DMS53 treated with DMSO at 0.1 percent for 48 hours (cell line): ENCODE measurements around the gene CEACAM18.
A peak's percentile ranks its signal among the peaks of the same experiment; 100 is the strongest.
"Not testable (repeated sequence)": the region's sequence is repeated elsewhere in the genome, so short reads cannot be mapped to it uniquely, and the experiment has no call there.

Experiments used
- DNase-seq: peaks from one replicate; lab custom pipeline; 2025; ENCODE audit not compliant: unreplicated experiment; lab: John Stamatoyannopoulos, UW

Gene CEACAM18

DNA sequence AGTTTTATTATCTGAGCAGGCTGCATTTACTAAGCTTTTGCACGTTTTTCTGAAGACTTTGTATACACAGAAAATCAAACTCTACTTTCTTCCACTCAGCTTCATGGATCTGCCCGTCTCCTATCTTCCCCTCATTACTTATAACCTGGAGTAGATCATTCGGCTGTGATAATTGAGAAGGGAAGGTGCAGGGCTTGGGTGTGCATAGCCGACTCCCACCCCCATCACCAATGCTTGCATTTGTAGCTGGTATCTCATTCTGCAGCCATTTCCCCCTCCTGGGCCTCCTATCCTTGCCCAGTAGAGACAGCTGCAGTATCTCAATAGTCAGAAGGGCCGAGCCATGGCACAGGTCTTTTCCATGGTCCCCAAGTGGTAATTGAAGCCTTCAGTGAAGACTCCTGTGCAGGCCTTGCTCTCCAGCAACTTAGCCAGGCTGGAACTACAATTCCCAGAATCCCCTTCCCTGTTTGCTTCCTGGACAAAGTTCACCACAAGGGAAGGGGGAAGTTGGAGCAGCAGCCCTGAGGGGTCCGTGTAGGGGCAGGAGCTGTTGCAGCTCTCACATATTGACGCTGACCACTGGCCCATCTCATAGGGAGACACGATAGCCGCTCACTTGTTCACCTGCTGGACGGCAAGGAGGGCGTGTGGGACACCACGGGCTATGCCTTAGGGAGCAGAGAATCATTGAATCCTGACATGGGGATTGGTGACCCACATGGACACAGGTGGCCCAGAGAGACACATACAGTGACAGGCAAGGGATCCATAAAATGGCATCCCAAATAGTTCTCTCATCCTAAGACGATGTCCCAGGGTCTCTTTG is 18.0 kb upstream of the CEACAM18 start:
- no peak for DNase-seq

DNA sequence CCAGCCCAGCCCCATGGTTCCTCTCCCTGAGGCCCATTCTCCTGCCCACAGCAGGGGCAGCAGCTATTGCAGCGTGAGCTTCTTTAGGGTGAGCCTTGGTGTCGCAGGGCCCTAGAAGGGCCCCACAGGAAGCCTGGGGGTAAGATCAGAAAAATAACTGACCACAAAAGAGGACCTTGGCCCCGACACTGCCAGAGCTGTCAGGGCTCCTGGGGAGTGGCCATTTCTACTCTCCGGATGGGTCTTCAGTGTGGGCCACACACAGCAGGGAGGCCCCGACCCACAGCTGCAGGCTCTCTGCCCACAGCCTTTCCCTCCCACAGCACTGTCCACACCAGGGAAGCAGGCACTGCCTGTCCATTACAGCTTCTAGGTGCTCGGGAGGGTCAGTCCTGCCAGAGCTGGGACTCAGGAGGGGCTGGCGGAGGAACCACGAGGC is 16.6 kb upstream of the CEACAM18 start:
- DNase-seq: no peak

- no peak for DNase-seq
Observed at GRCh38 chr19:51462276-51462675, 16.1 kb upstream of the CEACAM18 start.

GRCh38 chr19:51462681-51463080 is 15.7 kb upstream of the CEACAM18 start:
- no peak for DNase-seq

- DNase-seq: not testable (repeated sequence)
Observed at GRCh38 chr19:51463976-51464581, 14.3 kb upstream of the CEACAM18 start.

GRCh38 chr19:51466723-51467122 is 11.6 kb upstream of the CEACAM18 start:
- DNase-seq: no peak

GRCh38 chr19:51467864-51468544 is 10.3 kb upstream of the CEACAM18 start:
- no peak for DNase-seq

DNA sequence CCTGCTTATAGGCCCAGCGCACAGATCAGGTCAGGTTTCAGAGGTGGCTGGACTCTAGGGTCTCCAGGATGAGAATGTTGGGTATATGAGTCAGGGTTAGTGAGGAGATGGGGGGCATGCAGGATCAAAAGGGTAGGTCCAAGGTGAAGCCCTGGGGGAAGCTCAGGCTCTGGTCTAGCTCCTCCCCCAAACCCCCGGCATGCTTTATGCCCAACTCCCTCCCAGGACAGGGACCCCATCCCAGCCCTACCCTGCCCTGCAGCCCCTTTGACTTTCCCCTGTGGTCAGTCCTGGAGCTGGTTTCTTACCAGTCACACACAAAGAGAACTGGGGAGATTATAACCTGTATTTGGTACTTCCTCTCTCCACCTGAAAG is 9.8 kb upstream of the CEACAM18 start:
- no peak for DNase-seq

- DNase-seq: no peak
Observed at GRCh38 chr19:51469162-51469561, 9.2 kb upstream of the CEACAM18 start.

- no peak for DNase-seq
Observed at GRCh38 chr19:51469629-51470028, 8.7 kb upstream of the CEACAM18 start.

GRCh38 chr19:51470966-51471365 is 7.4 kb upstream of the CEACAM18 start:
- DNase-seq: no peak

GRCh38 chr19:51471527-51471926 is 6.8 kb upstream of the CEACAM18 start:
- DNase-seq: no peak

DNA sequence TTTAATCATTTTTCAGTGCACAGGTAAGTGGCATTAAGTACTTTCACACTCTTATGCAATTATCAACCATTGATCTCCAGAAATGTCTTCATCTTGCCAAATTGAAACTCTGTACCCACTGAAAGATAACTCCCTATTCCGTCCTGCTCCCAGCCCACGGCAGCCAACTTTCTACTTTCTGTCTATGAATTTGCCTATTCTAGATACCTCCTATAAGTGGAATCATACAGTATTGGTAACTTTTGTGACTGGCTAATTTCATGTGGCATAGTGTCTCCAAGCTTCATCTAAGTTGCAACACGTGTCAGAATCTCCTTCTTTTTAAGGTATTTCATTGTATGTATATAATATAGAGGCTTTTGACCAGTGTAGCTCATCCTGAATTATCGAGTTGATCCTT is 5.7 kb upstream of the CEACAM18 start:
- DNase-seq: no peak

DNA sequence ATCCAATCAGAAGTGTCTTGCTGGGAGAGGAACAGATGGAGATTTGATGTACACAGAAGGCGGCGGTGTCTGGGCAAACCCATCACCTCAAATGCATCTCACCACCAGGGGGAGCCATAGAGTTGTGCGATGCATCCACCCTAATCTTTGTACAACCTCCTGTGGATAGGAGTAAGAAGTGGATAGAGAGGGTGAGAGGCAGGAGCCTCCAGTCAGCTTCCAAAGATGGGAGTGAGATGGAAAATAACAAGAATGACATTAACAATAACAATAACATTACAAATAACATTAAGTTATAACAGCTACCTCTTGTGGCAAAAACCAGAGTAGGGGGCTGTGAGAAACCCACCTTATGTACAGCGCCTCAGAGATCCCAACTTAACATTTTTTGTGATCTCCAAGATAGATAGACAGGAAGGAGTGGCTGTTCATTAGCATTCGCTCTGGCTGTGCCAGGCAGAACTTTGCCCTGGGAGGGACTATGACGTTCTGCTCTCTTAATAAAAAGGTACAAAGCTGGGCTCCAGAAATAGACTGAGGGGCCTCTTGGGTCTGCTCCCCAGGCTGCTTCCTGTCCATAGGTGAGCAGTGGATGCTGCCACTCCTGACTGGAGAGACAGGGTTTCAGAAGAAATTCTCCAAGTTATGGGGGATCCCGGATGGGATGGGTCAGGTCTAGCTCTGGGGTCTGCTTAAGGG is 5.2 kb upstream of the CEACAM18 start:
- peak; percentile 18 for DNase-seq

DNA sequence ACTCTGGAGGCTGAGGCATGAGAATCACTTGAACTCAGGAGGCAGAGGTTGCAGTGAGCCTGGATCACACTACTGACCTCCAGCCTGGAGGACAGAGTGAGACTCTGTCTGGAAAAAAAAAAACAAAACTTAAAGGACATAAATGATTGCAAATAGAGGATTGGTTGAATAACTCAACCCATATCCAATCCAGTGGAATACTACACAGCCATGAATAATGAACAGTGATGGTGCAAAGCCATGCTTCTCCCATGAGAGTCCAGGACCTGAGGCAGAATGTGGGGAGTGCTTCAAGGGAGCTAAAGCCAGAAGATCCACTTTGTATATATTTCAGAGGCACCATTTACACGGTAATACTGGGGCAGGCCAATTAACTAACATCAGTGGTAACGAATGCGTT is 2.2 kb upstream of the CEACAM18 start:
- no peak for DNase-seq

DNA sequence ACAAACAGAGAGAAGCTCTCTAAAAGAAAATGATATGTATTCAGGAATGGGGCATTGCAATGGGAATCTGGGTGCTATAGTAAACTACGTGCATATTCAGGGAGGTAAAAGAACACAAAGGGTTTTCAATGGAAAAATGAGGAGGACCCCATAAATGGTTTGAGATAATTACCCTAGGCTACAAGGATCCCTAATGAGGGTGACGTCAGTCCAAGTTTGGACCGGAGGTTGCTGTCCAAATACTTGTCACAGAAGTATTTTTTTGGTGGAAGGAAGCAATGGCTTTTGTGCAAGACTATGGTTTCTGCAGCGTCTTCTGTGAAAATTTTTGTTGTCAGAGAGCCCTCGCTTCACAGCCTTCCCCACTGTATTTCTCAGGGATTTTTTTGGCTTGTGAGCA is 995 bp upstream of the CEACAM18 start:
- no peak for DNase-seq

- no peak for DNase-seq
Observed at GRCh38 chr19:51479531-51480331, 1.4 kb downstream of the CEACAM18 start.

DNA sequence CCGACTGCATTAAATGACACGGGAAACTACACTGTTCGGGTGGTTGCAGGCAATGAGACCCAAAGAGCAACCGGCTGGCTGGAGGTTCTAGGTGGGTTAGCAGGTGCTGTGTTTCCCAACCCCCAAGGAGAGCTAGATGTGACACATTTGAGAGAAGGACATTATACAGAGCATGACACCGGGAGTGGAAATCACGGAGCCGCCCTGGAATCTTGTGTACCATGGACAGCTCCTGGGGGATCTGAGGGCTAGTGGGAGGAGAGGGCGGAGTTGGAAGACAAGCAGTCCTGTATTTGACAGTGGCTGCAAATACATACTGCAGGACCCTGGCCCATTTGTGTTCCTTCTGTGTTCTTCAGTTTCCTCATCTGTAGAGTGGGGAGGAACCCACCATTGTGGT is 2.3 kb downstream of the CEACAM18 start:
- no peak for DNase-seq

GRCh38 chr19:51485960-51486660 is 7.8 kb downstream of the CEACAM18 start:
- DNase-seq: no peak

- no peak for DNase-seq
Observed at GRCh38 chr19:51488491-51488890, 10.2 kb downstream of the CEACAM18 start.
